OCI-LY7 (cell line): ENCODE measurements around the gene PATE2. TPM values are rescaled to one million over a fixed set of nuclear protein-coding genes. Genes with fewer than 3 reads are reported as not detected.

Experiments
- BruUV-seq: library from RNA; stranded (reverse); fragments of 400-500 nt; replicated peaks from 2 replicates; lab custom pipeline; 2021; lab: Mats Ljungman, UMichigan
- CTCF ChIA-PET: fragments of 300-600 bp; sonication (Branson Sonifier 250); formaldehyde crosslinking; loops from one replicate; lab custom pipeline; 2022; ENCODE audit warnings: antibody characterized with exemption; ENCODE audit not compliant: unreplicated experiment; lab: Charles Lee
- POLR2A ChIA-PET: fragments of 300-600 bp; sonication (Branson Sonifier 250); formaldehyde crosslinking; loops from one replicate; lab custom pipeline; 2022; ENCODE audit warnings: antibody characterized with exemption; lab: Charles Lee
- DNase-seq: peaks from one replicate; pipeline ENCODE4 v3.0.0-alpha.2; 2015; ENCODE audit warnings: low spot score
- H2AFZ ChIP-seq: fragments of 200-600 bp; sonication (generic), shearing (Covaris generic); 2 replicates; pipeline ENCODE4 v1.6.1; 2014; ENCODE audit warnings: mild to moderate bottlenecking, antibody characterized with exemption, low read length, moderate library complexity
- H3K27ac ChIP-seq: fragments of 200-600 bp; sonication (generic); 2 replicates; pipeline ENCODE4 v1.5.1; 2014; ENCODE audit warnings: mixed run types, low read depth, mild to moderate bottlenecking, moderate library complexity, low read length, inconsistent platforms; ENCODE audit not compliant: poor library complexity, severe bottlenecking
- H3K36me3 ChIP-seq: fragments of 200-600 bp; sonication (generic); 2 replicates; pipeline ENCODE4 v1.6.1; 2014; ENCODE audit warnings: mild to moderate bottlenecking, antibody characterized with exemption, low read length, moderate library complexity, mixed read lengths; ENCODE audit not compliant: insufficient read depth
- H3K4me1 ChIP-seq: fragments of 200-600 bp; sonication (generic); 2 replicates; pipeline ENCODE4 v1.5.1; 2014; ENCODE audit warnings: mild to moderate bottlenecking, low read length; ENCODE audit not compliant: insufficient read depth, poor library complexity, severe bottlenecking
- H3K4me2 ChIP-seq: fragments of 200-600 bp; sonication (generic); 2 replicates; pipeline ENCODE4 v1.6.1; 2014; ENCODE audit warnings: mild to moderate bottlenecking, low read length
- H3K4me3 ChIP-seq: fragments of 200-600 bp; sonication (generic); 2 replicates; pipeline ENCODE4 v1.5.1; 2014; ENCODE audit warnings: mild to moderate bottlenecking, low read depth, low read length; ENCODE audit not compliant: poor library complexity, severe bottlenecking
- H3K79me2 ChIP-seq: fragments of 200-600 bp; sonication (generic); 2 replicates; pipeline ENCODE4 v1.6.1; 2016; ENCODE audit warnings: low read depth, mild to moderate bottlenecking, low read length, moderate library complexity, mixed read lengths; ENCODE audit not compliant: insufficient read depth
- H3K9me2 ChIP-seq: fragments of 200-600 bp; sonication (generic); 2 replicates; pipeline ENCODE4 v1.6.1; 2016; ENCODE audit warnings: mild to moderate bottlenecking, low read length, mixed read lengths; ENCODE audit not compliant: insufficient read depth
- H3K9me3 ChIP-seq: fragments of 200-600 bp; sonication (generic); 2 replicates; pipeline ENCODE4 v1.6.1; 2014; ENCODE audit warnings: mild to moderate bottlenecking, mixed run types, low read length, mixed read lengths
- H4K20me1 ChIP-seq: fragments of 200-600 bp; sonication (generic); 2 replicates; pipeline ENCODE4 v1.6.1; 2014; ENCODE audit warnings: mild to moderate bottlenecking, antibody characterized with exemption, low read length, moderate library complexity, mixed read lengths; ENCODE audit not compliant: insufficient read depth
- CTCF ChIP-seq: fragments of 200-600 bp; sonication (generic); conservative IDR thresholded peaks from 2 replicates; pipeline ENCODE4 v1.5.1; 2014; ENCODE audit warnings: mild to moderate bottlenecking, antibody characterized with exemption, low read length, moderate library complexity, mixed read lengths
- EZH2phosphoT487 ChIP-seq: fragments of 200-600 bp; sonication (generic); IDR thresholded peaks from 2 replicates; pipeline ENCODE4 v1.6.1; 2018; ENCODE audit warnings: low read depth, borderline replicate concordance, mild to moderate bottlenecking, mixed run types, antibody characterized with exemption, low read length, moderate library complexity, mixed read lengths
- intact Hi-C: fragments of 100-400 bp; cut with micrococcal nuclease; formaldehyde crosslinking; loops from one replicate; pipeline ENCODE4 v1.10.0; 2022; ENCODE audit not compliant: unreplicated experiment
- total RNA-seq, 2 experiments: library from RNA; depleted of rRNA in 1 of 2; stranded (reverse); fragments of >200 nt in 1 of 2; shearing (Covaris generic) in 1 of 2; gene quantifications; 2 replicates each; pipeline ENCODE4 v1.2.3, GENCODE V29; 2014 to 2022

PATE2 gene
- total RNA-seq, 2 experiments from 2014 or later: 1.4 to 1.6 TPM

GRCh38 chr11:125728969-125729368 lies 49.7 kb downstream of the PATE2 start:
- DNase-seq: no peak
- Histone ChIP-seq H3K4me3 (no peak overlapping the region), H3K27ac (no peak overlapping the region), H4K20me1 (no peaks in the 10 kb centered on the region), H3K9me3 (no peaks in the 10 kb centered on the region), H3K4me1 (no peaks in the 10 kb centered on the region), H3K79me2 (no peaks in the 10 kb centered on the region), H3K4me2 (no peak overlapping the region), H2AFZ (no peak overlapping the region), H3K36me3 (no peaks in the 10 kb centered on the region), H3K9me2 (no peaks in the 10 kb centered on the region)
- TF ChIP-seq EZH2phosphoT487 (no peak), CTCF (no peak)
- intact Hi-C loops: no loop called here
- BruUV-seq: no TSS peak
- ChIA-PET POLR2A (interaction anchor here (0.6 kb wide), 1 partner anchor 113 kb away, joined by 3 read pairs; no protein-coding TSS in a partner anchor), CTCF (no interaction called here)

Other genes starting within 250 kb of the PATE2 start
- gene EI24, start 209.4 kb downstream of the PATE2 start, total RNA-seq (2014; rRNA removed; shearing (Covaris generic)): 66.8 and 77.4 TPM in 2 replicates
- gene EI24, start 209.4 kb downstream of the PATE2 start, total RNA-seq (2022): 73.6 and 77.2 TPM in 2 replicates
- gene STT3A, start 186.0 kb downstream of the PATE2 start, total RNA-seq (2014; rRNA removed; shearing (Covaris generic)): 60.6 and 87.9 TPM in 2 replicates
- gene STT3A, start 186.0 kb downstream of the PATE2 start, total RNA-seq (2022): 164 and 172 TPM in 2 replicates
- 89.7 and 105 TPM in 2 replicates for gene CHEK1, start 153.7 kb downstream of the PATE2 start, total RNA-seq (2014; rRNA removed; shearing (Covaris generic))
- 135 and 147 TPM in 2 replicates for gene CHEK1, start 153.7 kb downstream of the PATE2 start, total RNA-seq (2022)
- 0.16 TPM in 1 of 2 replicates, not detected in the other for gene ACRV1, start 98.0 kb downstream of the PATE2 start, total RNA-seq (2014; rRNA removed; shearing (Covaris generic))
- 0.33 TPM in 1 of 2 replicates, not detected in the other for gene ACRV1, start 98.0 kb downstream of the PATE2 start, total RNA-seq (2022)
- gene PATE1, start 32.5 kb downstream of the PATE2 start, total RNA-seq (2014; rRNA removed; shearing (Covaris generic)): 0.33 TPM in 1 of 2 replicates, not detected in the other
- not detected in 2 replicates for gene PATE1, start 32.5 kb downstream of the PATE2 start, total RNA-seq (2022)
- gene PATE3, start 9.3 kb upstream of the PATE2 start, total RNA-seq (2014; rRNA removed; shearing (Covaris generic)): not detected in 2 replicates
- gene PATE3, start 9.3 kb upstream of the PATE2 start, total RNA-seq (2022): not detected in 2 replicates
- not detected in 2 replicates for gene PATE4, start 54.5 kb upstream of the PATE2 start, total RNA-seq (2014; rRNA removed; shearing (Covaris generic))
- gene PATE4, start 54.5 kb upstream of the PATE2 start, total RNA-seq (2022): not detected in 2 replicates
- gene HYLS1, start 108.8 kb upstream of the PATE2 start, total RNA-seq (2014; rRNA removed; shearing (Covaris generic)): 25.1 and 31.5 TPM in 2 replicates
- gene HYLS1, start 108.8 kb upstream of the PATE2 start, total RNA-seq (2022): 18.3 and 22.9 TPM in 2 replicates
- gene PUS3, start 124.4 kb upstream of the PATE2 start, total RNA-seq (2014; rRNA removed; shearing (Covaris generic)): 7.7 and 8.6 TPM in 2 replicates
- gene PUS3, start 124.4 kb upstream of the PATE2 start, total RNA-seq (2022): 9.2 and 10.2 TPM in 2 replicates
- 0.13 TPM in 1 of 2 replicates, not detected in the other for gene DDX25, start 125.7 kb upstream of the PATE2 start, total RNA-seq (2014; rRNA removed; shearing (Covaris generic))
- 0.31 TPM in 1 of 2 replicates, not detected in the other for gene DDX25, start 125.7 kb upstream of the PATE2 start, total RNA-seq (2022)
- not detected in 2 replicates for gene VSIG10L2, start 167.2 kb upstream of the PATE2 start, total RNA-seq (2014; rRNA removed; shearing (Covaris generic))
- not detected in 2 replicates for gene VSIG10L2, start 167.2 kb upstream of the PATE2 start, total RNA-seq (2022)